Panc1 (cell line): ENCODE data around the gene GDAP1L1. TPM values are rescaled to one million over a fixed set of nuclear protein-coding genes. Genes with fewer than 3 reads are reported as not detected.

Source experiments
- ATAC-seq: fragments of 200-7000 bp; cut with Tn5 transposase; 2 replicates; pipeline ENCODE4 v1.9.1; 2020; ENCODE audit warnings: mild to moderate bottlenecking, moderate library complexity
- BruUV-seq: library from RNA; stranded (reverse); fragments of 400-500 nt; replicated peaks from 2 replicates; lab custom pipeline; 2021; lab: Mats Ljungman, UMichigan
- CTCF ChIA-PET: fragments of 300-600 bp; sonication (Branson Sonifier 250); formaldehyde crosslinking; loops from one replicate; lab custom pipeline; 2022; ENCODE audit warnings: antibody characterized with exemption; lab: Charles Lee
- POLR2A ChIA-PET: fragments of 300-600 bp; sonication (Branson Sonifier 250); formaldehyde crosslinking; loops from one replicate; lab custom pipeline; 2022; ENCODE audit warnings: antibody characterized with exemption; lab: Charles Lee
- DNase-seq: peaks from one replicate; pipeline ENCODE4 v3.0.0-alpha.2; 2010; ENCODE audit warnings: low read depth, low spot score
- H3K27ac ChIP-seq: 2 replicates; pipeline ENCODE4 v1.5.1; 2011; ENCODE audit warnings: mild to moderate bottlenecking, low read length, inconsistent platforms
- H3K27me3 ChIP-seq: fragments of 200-500 bp; sonication (Bioruptor generic); 2 replicates; pipeline ENCODE4 v1.6.0; 2014; ENCODE audit warnings: low read length, inconsistent platforms; ENCODE audit not compliant: control insufficient read depth, insufficient read depth
- H3K36me3 ChIP-seq: fragments of 200-500 bp; sonication (Bioruptor generic); 2 replicates; pipeline ENCODE4 v1.5.1; 2014; ENCODE audit warnings: inconsistent platforms, mild to moderate bottlenecking, low read length, moderate library complexity; ENCODE audit not compliant: control insufficient read depth, insufficient read depth
- H3K4me1 ChIP-seq: 2 replicates; pipeline ENCODE4 v1.5.1; 2011; ENCODE audit warnings: inconsistent platforms, mild to moderate bottlenecking, low read length, moderate library complexity; ENCODE audit not compliant: control insufficient read depth, insufficient read depth
- H3K4me3 ChIP-seq, 2 experiments: 2 replicates each; pipeline ENCODE4 v1.5.1; 2011 to 2012; ENCODE audit warnings: low read depth in 2 of 2, low read length in 2 of 2, mild to moderate bottlenecking in 2 of 2, inconsistent platforms in 1 of 2, moderate library complexity in 1 of 2
- H3K9me3 ChIP-seq: fragments of 200-500 bp; sonication (Bioruptor generic); 2 replicates; pipeline ENCODE4 v1.5.1; 2014; ENCODE audit warnings: low read depth, mild to moderate bottlenecking, inconsistent platforms, low read length, moderate library complexity; ENCODE audit not compliant: control insufficient read depth, insufficient read depth
- POLR2AphosphoS5 ChIP-seq: IDR thresholded peaks from 2 replicates; pipeline ENCODE4 v1.6.1; 2012; ENCODE audit warnings: mild to moderate bottlenecking, low read depth, low read length, moderate library complexity
- SIN3A ChIP-seq: IDR thresholded peaks from 2 replicates; pipeline ENCODE4 v1.6.1; 2012; ENCODE audit warnings: low read depth, mild to moderate bottlenecking, low read length, moderate library complexity, borderline replicate concordance; ENCODE audit not compliant: insufficient read depth
- TCF7L2 ChIP-seq: IDR thresholded peaks from 2 replicates; pipeline ENCODE4 v1.6.1; 2011; ENCODE audit warnings: mild to moderate bottlenecking, low read depth, low read length, inconsistent platforms
- in situ Hi-C: cut with HindIII; loops from 2 replicates; pipeline ENCODE4 v1.10.0; 2016; ENCODE audit warnings: low sequenced_read_pairs, low pct_unique_long_range_greater_than_20kb
- intact Hi-C: fragments of 100-400 bp; cut with micrococcal nuclease; formaldehyde crosslinking; loops from one replicate; pipeline ENCODE4 v1.10.0; 2022; ENCODE audit not compliant: unreplicated experiment
- total RNA-seq: library from RNA; stranded (reverse); gene quantifications from one replicate; pipeline ENCODE4 v1.2.1, GENCODE V29; 2021; ENCODE audit not compliant: unreplicated experiment
- TF ChIP-seq, protein P1 (sequence below), 2 experiments: IDR thresholded peaks; 2 replicates each; pipeline ENCODE4 v1.6.1; 2011 to 2012; ENCODE audit warnings: low read depth in 2 of 2, control low read depth in 1 of 2, low read length in 1 of 2, mild to moderate bottlenecking in 1 of 2, moderate library complexity in 1 of 2; ENCODE audit not compliant: insufficient read depth in 1 of 2
- TF ChIP-seq, protein P2 (sequence below): fragments of 450-650 bp; IDR thresholded peaks from 2 replicates; pipeline ENCODE4 v1.5.1; 2017; ENCODE audit warnings: mild to moderate bottlenecking

GDAP1L1 gene
- total RNA-seq, 1 experiment from 2014 or later, result not detected

- no TSS peak for BruUV-seq
- Histone ChIP-seq H3K9me3 (no peaks in the 10 kb centered on the region), H3K27ac (no peak overlapping the region), H3K4me3 (no peak overlapping the region), H3K36me3 (no peaks in the 10 kb centered on the region), H3K27me3 (no peaks in the 10 kb centered on the region), H3K4me1 (no peaks in the 10 kb centered on the region)
- ChIA-PET CTCF (no interaction called here), POLR2A (no interaction called here)
- TF ChIP-seq, protein P1, sequence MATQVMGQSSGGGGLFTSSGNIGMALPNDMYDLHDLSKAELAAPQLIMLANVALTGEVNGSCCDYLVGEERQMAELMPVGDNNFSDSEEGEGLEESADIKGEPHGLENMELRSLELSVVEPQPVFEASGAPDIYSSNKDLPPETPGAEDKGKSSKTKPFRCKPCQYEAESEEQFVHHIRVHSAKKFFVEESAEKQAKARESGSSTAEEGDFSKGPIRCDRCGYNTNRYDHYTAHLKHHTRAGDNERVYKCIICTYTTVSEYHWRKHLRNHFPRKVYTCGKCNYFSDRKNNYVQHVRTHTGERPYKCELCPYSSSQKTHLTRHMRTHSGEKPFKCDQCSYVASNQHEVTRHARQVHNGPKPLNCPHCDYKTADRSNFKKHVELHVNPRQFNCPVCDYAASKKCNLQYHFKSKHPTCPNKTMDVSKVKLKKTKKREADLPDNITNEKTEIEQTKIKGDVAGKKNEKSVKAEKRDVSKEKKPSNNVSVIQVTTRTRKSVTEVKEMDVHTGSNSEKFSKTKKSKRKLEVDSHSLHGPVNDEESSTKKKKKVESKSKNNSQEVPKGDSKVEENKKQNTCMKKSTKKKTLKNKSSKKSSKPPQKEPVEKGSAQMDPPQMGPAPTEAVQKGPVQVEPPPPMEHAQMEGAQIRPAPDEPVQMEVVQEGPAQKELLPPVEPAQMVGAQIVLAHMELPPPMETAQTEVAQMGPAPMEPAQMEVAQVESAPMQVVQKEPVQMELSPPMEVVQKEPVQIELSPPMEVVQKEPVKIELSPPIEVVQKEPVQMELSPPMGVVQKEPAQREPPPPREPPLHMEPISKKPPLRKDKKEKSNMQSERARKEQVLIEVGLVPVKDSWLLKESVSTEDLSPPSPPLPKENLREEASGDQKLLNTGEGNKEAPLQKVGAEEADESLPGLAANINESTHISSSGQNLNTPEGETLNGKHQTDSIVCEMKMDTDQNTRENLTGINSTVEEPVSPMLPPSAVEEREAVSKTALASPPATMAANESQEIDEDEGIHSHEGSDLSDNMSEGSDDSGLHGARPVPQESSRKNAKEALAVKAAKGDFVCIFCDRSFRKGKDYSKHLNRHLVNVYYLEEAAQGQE (IDR thresholded peaks at IDR 0.05; ENCODE audit: insufficient read depth in 1 of 2, low read depth in 2 of 2, low read length in 1 of 2), result no peak
- no peak for TF ChIP-seq POLR2AphosphoS5
- TF ChIP-seq, protein P2, sequence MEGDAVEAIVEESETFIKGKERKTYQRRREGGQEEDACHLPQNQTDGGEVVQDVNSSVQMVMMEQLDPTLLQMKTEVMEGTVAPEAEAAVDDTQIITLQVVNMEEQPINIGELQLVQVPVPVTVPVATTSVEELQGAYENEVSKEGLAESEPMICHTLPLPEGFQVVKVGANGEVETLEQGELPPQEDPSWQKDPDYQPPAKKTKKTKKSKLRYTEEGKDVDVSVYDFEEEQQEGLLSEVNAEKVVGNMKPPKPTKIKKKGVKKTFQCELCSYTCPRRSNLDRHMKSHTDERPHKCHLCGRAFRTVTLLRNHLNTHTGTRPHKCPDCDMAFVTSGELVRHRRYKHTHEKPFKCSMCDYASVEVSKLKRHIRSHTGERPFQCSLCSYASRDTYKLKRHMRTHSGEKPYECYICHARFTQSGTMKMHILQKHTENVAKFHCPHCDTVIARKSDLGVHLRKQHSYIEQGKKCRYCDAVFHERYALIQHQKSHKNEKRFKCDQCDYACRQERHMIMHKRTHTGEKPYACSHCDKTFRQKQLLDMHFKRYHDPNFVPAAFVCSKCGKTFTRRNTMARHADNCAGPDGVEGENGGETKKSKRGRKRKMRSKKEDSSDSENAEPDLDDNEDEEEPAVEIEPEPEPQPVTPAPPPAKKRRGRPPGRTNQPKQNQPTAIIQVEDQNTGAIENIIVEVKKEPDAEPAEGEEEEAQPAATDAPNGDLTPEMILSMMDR, result no peak
- no peak for TF ChIP-seq TCF7L2
- TF ChIP-seq SIN3A, result no peak
- DNase-seq (no peak), ATAC-seq (no peak)
- intact Hi-C loops (no loop called here), in situ Hi-C loops (no loop called here)
These were observed 11.2 kb downstream of the GDAP1L1 start for GRCh38 chr20:44258226-44258890.

GRCh38 chr20:44264287-44264686 lies 17.2 kb downstream of the GDAP1L1 start:
- H3K4me3 ChIP-seq, result no peak overlapping the region
- no peak for DNase-seq
- ATAC-seq, result no peak
- H3K9me3 ChIP-seq, result no peaks in the 10 kb centered on the region
- intact Hi-C loops (no loop called here), in situ Hi-C loops (no loop called here)
- H3K36me3 ChIP-seq, result no peaks in the 10 kb centered on the region
- no peak overlapping the region for H3K27ac ChIP-seq
- ChIA-PET CTCF (interaction anchor here (1.1 kb wide), 1 partner anchor 38 kb away, joined by 3 read pairs; no protein-coding TSS in a partner anchor), POLR2A (no interaction called here)
- H3K27me3 ChIP-seq, result no peaks in the 10 kb centered on the region
- no TSS peak for BruUV-seq
- TF ChIP-seq, protein P2, result no peak
- TF ChIP-seq, protein P1 (IDR thresholded peaks at IDR 0.05; ENCODE audit: insufficient read depth in 1 of 2, low read depth in 2 of 2, low read length in 1 of 2), result peak; percentile 81 to 85
- TF ChIP-seq POLR2AphosphoS5, result no peak
- no peaks in the 10 kb centered on the region for H3K4me1 ChIP-seq
